A204.1 (cell line): ENCODE results near the gene GJD3.

Experiments used
- FAIRE-seq: peaks from 2 replicates; lab custom pipeline; 2012; peaks lifted over from hg19 to GRCh38; lab: Jason Lieb, UNC

Gene GJD3

GRCh38 chr17:40340327-40340726 is 24.2 kb downstream of the GJD3 start:
- FAIRE-seq = no peak

- FAIRE-seq = no peak
Observed at GRCh38 chr17:40338941-40339649, 25.4 kb downstream of the GJD3 start.

GRCh38 chr17:40338058-40338457 is 26.5 kb downstream of the GJD3 start:
- FAIRE-seq = no peak

GRCh38 chr17:40337351-40337750 is 27.2 kb downstream of the GJD3 start:
- no peak for FAIRE-seq

- no peak for FAIRE-seq
Observed at GRCh38 chr17:40335620-40336019, 28.9 kb downstream of the GJD3 start.

GRCh38 chr17:40333781-40334448 is 30.6 kb downstream of the GJD3 start:
- no peak for FAIRE-seq

- no peak for FAIRE-seq
Observed at GRCh38 chr17:40331743-40332641, 32.5 kb downstream of the GJD3 start.

- FAIRE-seq = no peak
Observed at GRCh38 chr17:40330850-40331470, 33.6 kb downstream of the GJD3 start.

GRCh38 chr17:40329839-40330794 is 34.4 kb downstream of the GJD3 start:
- FAIRE-seq = no peak

GRCh38 chr17:40328386-40328766 is 36.2 kb downstream of the GJD3 start:
- no peak for FAIRE-seq

GRCh38 chr17:40327735-40328385 is 36.7 kb downstream of the GJD3 start:
- no peak for FAIRE-seq

GRCh38 chr17:40327244-40327729 is 37.2 kb downstream of the GJD3 start:
- no peak for FAIRE-seq

- no peak for FAIRE-seq
Observed at GRCh38 chr17:40326832-40327199, 37.7 kb downstream of the GJD3 start.

- FAIRE-seq = no peak
Observed at GRCh38 chr17:40326014-40326831, 38.3 kb downstream of the GJD3 start.

GRCh38 chr17:40325156-40326013 is 39.2 kb downstream of the GJD3 start:
- FAIRE-seq = no peak

GRCh38 chr17:40323391-40324381 is 40.9 kb downstream of the GJD3 start:
- no peak for FAIRE-seq
